HepG2 (cell line): ENCODE measurements around the gene APOA1. TPM values are rescaled to one million over a fixed set of nuclear protein-coding genes. Genes with fewer than 3 reads are reported as not detected.
A peak's percentile ranks its signal among the peaks of the same experiment; 100 is the strongest.
"Not testable (repeated sequence)": the region's sequence is repeated elsewhere in the genome, so short reads cannot be mapped to it uniquely, and the experiment has no call there.

Experiments used
- ATAC-seq: fragments of 200-7000 bp; cut with Tn5 transposase; 3 replicates; pipeline ENCODE4 v1.9.1; 2020; ENCODE audit warnings: mild to moderate bottlenecking, moderate library complexity
- BruUV-seq: library from RNA; stranded (reverse); fragments of 400-500 nt; replicated peaks from 2 replicates; lab custom pipeline; 2021; lab: Mats Ljungman, UMichigan
- CTCF ChIA-PET: fragments of 300-600 bp; formaldehyde crosslinking; extraction: SDS; loops from one replicate; lab custom pipeline; 2021; ENCODE audit warnings: low total read pairs, inconsistent platforms, low intra/inter-chr PET ratio; lab: Yijun Ruan, JAX
- POLR2A ChIA-PET: fragments of 350-600 bp; sonication (Branson Sonifier 250); formaldehyde crosslinking; loops from one replicate; lab custom pipeline; 2020; ENCODE audit warnings: antibody characterized with exemption, inconsistent platforms; lab: Yijun Ruan, JAX
- DNase-seq: peaks from one replicate; pipeline ENCODE4 v3.0.0-alpha.2; 2015; ENCODE audit warnings: low spot score
- FAIRE-seq: peaks from 3 replicates; lab custom pipeline; 2011; peaks lifted over from hg19 to GRCh38; lab: Jason Lieb, UNC
- H2AFZ ChIP-seq: one replicate; pipeline ENCODE4 v1.6.1; 2011; ENCODE audit warnings: low read length, inconsistent platforms
- H3K27ac ChIP-seq: fragments of 300-600 bp; 3 replicates; pipeline ENCODE4 v1.8.0; 2011; ENCODE audit warnings: mixed run types, mild to moderate bottlenecking, mixed read lengths, low read length, inconsistent platforms; ENCODE audit not compliant: insufficient read depth; ENCODE audit errors: extremely low read length
- H3K27me3 ChIP-seq, 2 experiments: fragments of 200-600 bp in 1 of 2; 2 replicates in 1 of 2; 3 replicates in 1 of 2; pipeline versions ENCODE4 v1.6.0 to v1.8.0; 2011; ENCODE audit warnings: low read length in 2 of 2, mild to moderate bottlenecking in 2 of 2, moderate library complexity in 2 of 2, inconsistent platforms in 1 of 2; ENCODE audit not compliant: insufficient read depth in 2 of 2, control insufficient read depth in 1 of 2
- H3K36me3 ChIP-seq, 2 experiments: fragments of 200-600 bp in 1 of 2; replicated peaks in 1 of 2; 2 replicates in 1 of 2; 3 replicates in 1 of 2; pipeline versions ENCODE4 v1.5.1 to v1.8.0; 2011; ENCODE audit warnings: low read length in 2 of 2, inconsistent platforms in 1 of 2; ENCODE audit not compliant: insufficient read depth in 2 of 2, control insufficient read depth in 1 of 2
- H3K4me1 ChIP-seq: 2 replicates; pipeline ENCODE4 v1.5.1; 2012; ENCODE audit warnings: low read length, inconsistent platforms; ENCODE audit not compliant: insufficient read depth
- H3K4me2 ChIP-seq: 2 replicates; pipeline ENCODE4 v1.6.0; 2011; ENCODE audit warnings: low read depth, low read length, inconsistent platforms
- H3K4me3 ChIP-seq, 3 experiments: fragments of 200-600 bp in 1 of 3; sonication (generic), shearing (Covaris generic) in 1 of 3; replicated peaks in 1 of 3; 2 replicates each; pipeline ENCODE4 v1.5.1; 2011 to 2016; ENCODE audit warnings: low read length in 3 of 3, inconsistent platforms in 2 of 3, low read depth in 2 of 3, mild to moderate bottlenecking in 2 of 3, control low read depth in 1 of 3, mixed read lengths in 1 of 3; ENCODE audit not compliant: insufficient read depth in 1 of 3
- H3K79me2 ChIP-seq: one replicate; pipeline ENCODE4 v1.6.1; 2011; ENCODE audit warnings: low read length, inconsistent platforms; ENCODE audit not compliant: insufficient read depth
- H3K9ac ChIP-seq: 2 replicates; pipeline ENCODE4 v1.6.0; 2011; ENCODE audit warnings: mild to moderate bottlenecking, low read depth, low read length, inconsistent platforms; ENCODE audit not compliant: insufficient read depth
- H3K9me3 ChIP-seq: 2 replicates; pipeline ENCODE4 v1.5.1; 2012; ENCODE audit warnings: mild to moderate bottlenecking, low read length
- H4K20me1 ChIP-seq: 2 replicates; pipeline ENCODE4 v1.6.0; 2011; ENCODE audit warnings: inconsistent platforms, mild to moderate bottlenecking, low read length, moderate library complexity; ENCODE audit not compliant: insufficient read depth
- CENPX ChIP-seq: sonication (generic); formaldehyde crosslinking; IDR thresholded peaks from 2 replicates; pipeline ENCODE4 v1.9.0; 2021; ENCODE audit warnings: mild to moderate bottlenecking, missing genetic modification reagents, moderate library complexity
- HNF4A ChIP-seq: sonication (generic); formaldehyde crosslinking; IDR thresholded peaks from 2 replicates; pipeline ENCODE4 v1.4.0; 2020; ENCODE audit warnings: missing genetic modification reagents
- MAFK ChIP-seq, 2 experiments: IDR thresholded peaks in 1 of 2; conservative IDR thresholded peaks in 1 of 2; 2 replicates each; pipeline ENCODE4 v1.6.1; 2011; ENCODE audit warnings: improper control_type of control experiment in 2 of 2, low read length in 2 of 2
- NCOA5 ChIP-seq: sonication (generic); formaldehyde crosslinking; IDR thresholded peaks from 2 replicates; pipeline ENCODE4 v1.4.0; 2020; ENCODE audit warnings: missing genetic modification reagents
- NFE2L2 ChIP-seq: fragments of 150-350 bp; IDR thresholded peaks from 2 replicates; pipeline ENCODE4 v1.6.1; 2014; ENCODE audit warnings: low read length
- SP5 ChIP-seq: IDR thresholded peaks from 2 replicates; pipeline ENCODE4 v1.6.1; 2016; ENCODE audit warnings: low read depth, borderline replicate concordance
- TEAD3 ChIP-seq: optimal IDR thresholded peaks from 2 replicates; pipeline ENCODE3; 2016; ENCODE audit warnings: borderline replicate concordance
- ZBTB7A ChIP-seq: sonication (generic); formaldehyde crosslinking; IDR thresholded peaks from 2 replicates; pipeline ENCODE4 v1.8.0; 2022; ENCODE audit warnings: mild to moderate bottlenecking, missing genetic modification reagents
- ZNF121 ChIP-seq: sonication (generic); formaldehyde crosslinking; IDR thresholded peaks from 2 replicates; pipeline ENCODE4 v1.5.0; 2020; ENCODE audit warnings: mild to moderate bottlenecking, missing genetic modification reagents
- ZNF567 ChIP-seq: sonication (generic); formaldehyde crosslinking; IDR thresholded peaks from 2 replicates; pipeline ENCODE4 v1.8.1; 2023; ENCODE audit warnings: mild to moderate bottlenecking, missing genetic modification reagents, borderline replicate concordance
- ZNF772 ChIP-seq: sonication (generic); formaldehyde crosslinking; IDR thresholded peaks from 2 replicates; pipeline ENCODE4 v1.5.0; 2020; ENCODE audit warnings: mild to moderate bottlenecking, missing genetic modification reagents
- WGBS: methylation state at CpG from one replicate; pipeline ENCODE4 v1.1.6; 2017; ENCODE audit warnings: low lambda C conversion rate; 5-methylcytosine and 5-hydroxymethylcytosine counted together
- in situ Hi-C: cut with HindIII; loops from 2 replicates; pipeline ENCODE4 v1.10.0; 2017; ENCODE audit warnings: low pct_unique_long_range_greater_than_20kb; ENCODE audit not compliant: extremely low pct_ligation_motif_present
- intact Hi-C: fragments of 100-400 bp; cut with micrococcal nuclease; formaldehyde crosslinking; loops from one replicate; pipeline ENCODE4 v1.10.0; 2022; ENCODE audit not compliant: unreplicated experiment
- polyA plus RNA-seq, 8 experiments: library from polyadenylated mRNA; depleted of rRNA in 3 of 8; stranded (reverse) in 7 of 8; unstranded in 1 of 8; fragments of >200 nt; fragmentation: Illumina TruSeq in 4 of 8; extraction: Trizol in 4 of 8; gene quantifications; 2 replicates each; pipeline versions ENCODE4 v1.2.1 to v1.2.3, GENCODE V29; 2011 to 2016; ENCODE audit warnings: low read depth in 4 of 8, missing spikeins in 1 of 8, mixed read lengths in 1 of 8; ENCODE audit not compliant: insufficient read depth in 1 of 8
- total RNA-seq, 5 experiments: library from RNA; depleted of rRNA; stranded (reverse); fragments of >200 nt; fragmentation: Illumina TruSeq; extraction: Trizol; gene quantifications; 2 replicates each; pipeline ENCODE4 v1.2.3, GENCODE V29; 2016; ENCODE audit warnings: low read depth in 1 of 5
- TF ChIP-seq, protein P1 (sequence below): sonication (generic); formaldehyde crosslinking; IDR thresholded peaks from 2 replicates; pipeline ENCODE4 v1.5.0; 2020; ENCODE audit warnings: mild to moderate bottlenecking, missing genetic modification reagents
- TF ChIP-seq, protein P2 (sequence below): sonication (generic); formaldehyde crosslinking; conservative IDR thresholded peaks from 2 replicates; pipeline ENCODE4 v1.4.0; 2020; ENCODE audit warnings: missing genetic modification reagents

Gene APOA1
- total and polyA plus RNA-seq, 2 of the 13 experiments (the other 11 are each of a cell fraction or from before 2014, with no cell fraction given) = 1,973 to 5,485 TPM

- H3K9me3 ChIP-seq, H4K20me1 ChIP-seq, FAIRE-seq, H3K36me3 ChIP-seq, H3K4me3 ChIP-seq, H3K4me2 ChIP-seq, CTCF ChIA-PET, DNase-seq, H3K9ac ChIP-seq, H2AFZ ChIP-seq, intact Hi-C loops, BruUV-seq, H3K79me2 ChIP-seq, H3K27ac ChIP-seq: not testable (repeated sequence)
- POLR2A ChIA-PET = interaction anchor here (17.3 kb wide), 1 partner anchor 28 kb away, joined by 1365 read pairs; the partner anchor contains the start of genes APOA1, APOA4 and APOC3
- H3K4me1 ChIP-seq = peaks cover 49% of the 10 kb centered on the region
- peak; percentile 73 for TF ChIP-seq ZNF121 (CRISPR knock-in tag)
- TF ChIP-seq, protein P1, sequence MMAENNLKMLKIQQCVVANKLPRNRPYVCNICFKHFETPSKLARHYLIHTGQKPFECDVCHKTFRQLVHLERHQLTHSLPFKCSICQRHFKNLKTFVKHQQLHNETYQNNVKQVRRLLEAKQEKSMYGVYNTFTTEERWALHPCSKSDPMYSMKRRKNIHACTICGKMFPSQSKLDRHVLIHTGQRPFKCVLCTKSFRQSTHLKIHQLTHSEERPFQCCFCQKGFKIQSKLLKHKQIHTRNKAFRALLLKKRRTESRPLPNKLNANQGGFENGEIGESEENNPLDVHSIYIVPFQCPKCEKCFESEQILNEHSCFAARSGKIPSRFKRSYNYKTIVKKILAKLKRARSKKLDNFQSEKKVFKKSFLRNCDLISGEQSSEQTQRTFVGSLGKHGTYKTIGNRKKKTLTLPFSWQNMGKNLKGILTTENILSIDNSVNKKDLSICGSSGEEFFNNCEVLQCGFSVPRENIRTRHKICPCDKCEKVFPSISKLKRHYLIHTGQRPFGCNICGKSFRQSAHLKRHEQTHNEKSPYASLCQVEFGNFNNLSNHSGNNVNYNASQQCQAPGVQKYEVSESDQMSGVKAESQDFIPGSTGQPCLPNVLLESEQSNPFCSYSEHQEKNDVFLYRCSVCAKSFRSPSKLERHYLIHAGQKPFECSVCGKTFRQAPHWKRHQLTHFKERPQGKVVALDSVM (CRISPR knock-in tag) = peak; percentile 77
- TF ChIP-seq, all 625 proteins: peak for 2; not testable (repeated sequence) for 623
- ATAC-seq, in situ Hi-C loops, H3K27me3 ChIP-seq: not testable (repeated sequence)
Observed at GRCh38 chr11:116801662-116802061, 35.8 kb downstream of the APOA1 start.

- peaks cover 49% of the 10 kb centered on the region for H3K4me1 ChIP-seq
- ATAC-seq (no peak), DNase-seq (no peak), FAIRE-seq (peak; percentile 4)
- intact Hi-C loops (no loop called here), in situ Hi-C loops (no loop called here)
- CTCF ChIA-PET = no interaction called here
- H3K79me2 ChIP-seq = no peaks in the 10 kb centered on the region
- POLR2A ChIA-PET = interaction anchor here (1.3 to 17.3 kb wide), 3 partner anchors 8 to 29 kb away, joined by 6 to 1365 read pairs (median 9); partner anchors contain the start of genes APOA1, APOA4, APOA5 and APOC3
- H4K20me1 ChIP-seq = no peaks in the 10 kb centered on the region
- no peak overlapping the region for H3K9ac ChIP-seq
- no peaks in the 10 kb centered on the region for H3K36me3 ChIP-seq
- no TSS peak for BruUV-seq
- no peak overlapping the region for H3K27ac ChIP-seq
- 100% methylated on average over 2 of the region's 2 CpGs for WGBS
- no peak overlapping the region for H2AFZ ChIP-seq
- TF ChIP-seq, protein P2, sequence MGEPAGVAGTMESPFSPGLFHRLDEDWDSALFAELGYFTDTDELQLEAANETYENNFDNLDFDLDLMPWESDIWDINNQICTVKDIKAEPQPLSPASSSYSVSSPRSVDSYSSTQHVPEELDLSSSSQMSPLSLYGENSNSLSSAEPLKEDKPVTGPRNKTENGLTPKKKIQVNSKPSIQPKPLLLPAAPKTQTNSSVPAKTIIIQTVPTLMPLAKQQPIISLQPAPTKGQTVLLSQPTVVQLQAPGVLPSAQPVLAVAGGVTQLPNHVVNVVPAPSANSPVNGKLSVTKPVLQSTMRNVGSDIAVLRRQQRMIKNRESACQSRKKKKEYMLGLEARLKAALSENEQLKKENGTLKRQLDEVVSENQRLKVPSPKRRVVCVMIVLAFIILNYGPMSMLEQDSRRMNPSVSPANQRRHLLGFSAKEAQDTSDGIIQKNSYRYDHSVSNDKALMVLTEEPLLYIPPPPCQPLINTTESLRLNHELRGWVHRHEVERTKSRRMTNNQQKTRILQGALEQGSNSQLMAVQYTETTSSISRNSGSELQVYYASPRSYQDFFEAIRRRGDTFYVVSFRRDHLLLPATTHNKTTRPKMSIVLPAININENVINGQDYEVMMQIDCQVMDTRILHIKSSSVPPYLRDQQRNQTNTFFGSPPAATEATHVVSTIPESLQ (CRISPR knock-in tag) = no peak
- TF ChIP-seq NCOA5 (no peak), TEAD3 (no peak), MAFK (conservative IDR thresholded peaks at IDR 0.05 in 1 of 2, IDR thresholded peaks at IDR 0.05 in 1 of 2; ENCODE audit: low read length in 2 of 2) (peak; percentile 45 to 58), CENPX (CRISPR knock-in tag) (no peak), SP5 (CRISPR knock-in tag) (no peak), NFE2L2 (peak; percentile 86), ZNF567 (CRISPR knock-in tag) (no peak), ZBTB7A (CRISPR knock-in tag) (no peak), HNF4A (CRISPR knock-in tag) (no peak), ZNF772 (CRISPR knock-in tag) (no peak)
- H3K4me3 ChIP-seq = no peak overlapping the region
- no peaks in the 10 kb centered on the region for H3K27me3 ChIP-seq
- no peaks in the 10 kb centered on the region for H3K9me3 ChIP-seq
- no peak overlapping the region for H3K4me2 ChIP-seq
Observed at GRCh38 chr11:116800610-116801009, 36.8 kb downstream of the APOA1 start.
